ENCODE measurements around the gene RAB8A.
"Not testable (repeated sequence)": the region's sequence is repeated elsewhere in the genome, so short reads cannot be mapped to it uniquely, and the experiment has no call there.

RAB8A gene

DNA sequence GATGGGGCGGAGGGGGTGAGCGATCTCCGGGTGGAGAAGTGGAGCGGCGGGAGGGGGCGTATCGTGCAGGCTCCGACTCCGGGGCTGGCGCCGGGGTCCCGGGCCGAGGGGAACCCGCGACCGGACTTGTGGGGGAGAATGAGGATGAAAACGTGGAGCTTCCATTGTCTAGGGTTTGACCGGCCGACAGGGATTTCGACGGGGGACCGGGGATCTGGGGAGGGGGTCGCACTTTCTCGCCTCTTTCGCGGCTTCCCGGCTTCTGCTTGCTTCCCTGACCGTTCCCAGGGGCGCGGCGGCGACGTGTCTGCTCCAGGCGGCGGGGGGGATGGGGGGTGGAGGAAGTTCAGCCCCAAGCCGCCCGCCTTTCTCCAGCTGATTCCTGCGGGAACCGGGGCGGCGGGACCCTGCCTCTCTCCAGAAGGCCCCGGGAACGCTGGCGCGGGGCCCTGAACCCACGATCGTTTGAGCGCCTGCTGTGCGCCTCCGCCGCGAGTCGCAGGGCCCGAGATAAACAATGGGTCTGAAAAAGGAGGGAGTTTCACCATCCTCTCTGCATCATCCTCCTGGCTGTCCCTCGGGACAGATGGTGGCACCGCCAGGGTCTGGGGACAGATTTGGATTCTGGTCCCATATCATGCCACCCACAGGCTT lies 34.6 kb upstream of the RAB8A start:
- intact Hi-C loops (cut with DNase I) = loop anchor here (2.0 kb wide), 1 partner anchor 34 kb away; the partner anchor contains the start of gene RAB8A
- DNase-seq = peak in 9 of 10 donors; percentile 44 to 88 (median 56)

GRCh38 chr19:16077984-16078758 lies 33.5 kb upstream of the RAB8A start:
- intact Hi-C loops (cut with DNase I) = loop anchor here (2.0 kb wide), 1 partner anchor 33 kb away; the partner anchor contains the start of gene RAB8A

GRCh38 chr19:16078759-16079707 lies 32.7 kb upstream of the RAB8A start:
- peak in 5 of 10 donors; percentile 14 to 86 (median 19) for DNase-seq
- intact Hi-C loops (cut with DNase I) = no loop called here

More at GRCh38 chr19:16077984-16078758, 33.5 kb upstream of the RAB8A start:
- DNase-seq = peak in 2 of 10 donors; percentile 44 to 52

DNA sequence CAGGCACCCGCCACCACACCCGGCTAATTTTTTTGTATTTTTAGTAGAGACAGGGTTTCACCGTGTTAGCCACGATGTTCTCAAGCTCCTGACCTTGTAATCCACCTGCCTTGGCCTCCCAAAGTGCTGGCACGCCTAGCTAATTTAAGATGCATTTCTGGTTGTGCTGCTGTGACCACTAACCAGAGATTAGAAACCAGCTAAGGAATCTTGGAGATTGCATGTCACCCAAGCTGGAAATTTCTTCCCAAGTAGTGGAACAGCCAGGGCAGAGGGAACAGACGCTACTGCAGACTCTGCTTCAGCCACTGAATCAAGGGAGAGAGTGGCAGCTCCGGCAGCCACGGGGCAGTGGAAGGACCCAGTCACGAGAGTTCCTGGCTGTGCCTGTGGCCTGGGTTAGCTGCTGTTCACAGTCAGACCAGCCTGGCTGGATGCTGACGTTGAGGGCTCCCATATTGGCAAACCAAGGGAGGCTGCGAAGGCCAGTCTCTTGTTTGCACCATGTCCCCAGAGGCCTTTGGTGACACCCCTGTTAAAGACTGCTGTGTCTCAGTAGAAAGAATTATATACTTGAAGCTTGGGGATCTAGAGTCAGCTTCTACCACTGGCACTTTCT lies 27.5 kb upstream of the RAB8A start:
- intact Hi-C loops (cut with DNase I) = no loop called here
- DNase-seq = peak in 2 of 10 donors; percentile 39 to 52

DNA sequence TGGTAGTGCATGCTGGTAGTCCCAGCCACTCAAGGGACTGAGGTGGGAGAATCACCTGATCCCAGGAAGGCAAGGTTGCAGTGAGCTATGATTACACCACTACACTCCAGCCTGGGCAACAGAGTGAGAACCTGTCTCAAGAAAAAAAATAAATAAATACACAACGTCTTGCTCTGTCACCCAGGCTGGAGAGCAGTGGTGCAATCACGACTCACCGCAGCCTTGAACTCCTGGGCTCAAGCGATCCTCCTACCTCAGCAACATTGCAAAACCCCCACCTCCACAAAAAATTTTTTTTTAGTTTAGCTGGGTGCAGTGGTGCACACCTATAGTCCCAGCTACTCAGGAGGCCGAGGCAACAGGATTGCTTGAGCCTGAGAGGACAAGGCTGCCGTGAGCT lies 26.6 kb upstream of the RAB8A start:
- intact Hi-C loops (cut with DNase I) = no loop called here
- peak in 2 of 10 donors; percentile 16 to 25 for DNase-seq

GRCh38 chr19:16087404-16087803 lies 24.3 kb upstream of the RAB8A start:
- DNase-seq = peak in 1 of 10 donors; percentile 29
- intact Hi-C loops (cut with DNase I) = not testable (repeated sequence)

- DNase-seq = peak in 1 of 10 donors; percentile 46
- intact Hi-C loops (cut with DNase I) = no loop called here
These were observed 23.7 kb upstream of the RAB8A start for GRCh38 chr19:16087940-16088339.

GRCh38 chr19:16088351-16089009 lies 23.2 kb upstream of the RAB8A start:
- intact Hi-C loops (cut with DNase I) = no loop called here
- peak in 1 of 10 donors; percentile 12 for DNase-seq

- intact Hi-C loops (cut with DNase I) = no loop called here
These were observed 22.5 kb upstream of the RAB8A start for GRCh38 chr19:16089010-16089846.

GRCh38 chr19:16091546-16092475 lies 19.9 kb upstream of the RAB8A start:
- peak in 1 of 10 donors; percentile 16 for DNase-seq
- intact Hi-C loops (cut with DNase I) = no loop called here

More at GRCh38 chr19:16089010-16089846, 22.5 kb upstream of the RAB8A start:
- DNase-seq = peak in 1 of 10 donors; percentile 33

DNA sequence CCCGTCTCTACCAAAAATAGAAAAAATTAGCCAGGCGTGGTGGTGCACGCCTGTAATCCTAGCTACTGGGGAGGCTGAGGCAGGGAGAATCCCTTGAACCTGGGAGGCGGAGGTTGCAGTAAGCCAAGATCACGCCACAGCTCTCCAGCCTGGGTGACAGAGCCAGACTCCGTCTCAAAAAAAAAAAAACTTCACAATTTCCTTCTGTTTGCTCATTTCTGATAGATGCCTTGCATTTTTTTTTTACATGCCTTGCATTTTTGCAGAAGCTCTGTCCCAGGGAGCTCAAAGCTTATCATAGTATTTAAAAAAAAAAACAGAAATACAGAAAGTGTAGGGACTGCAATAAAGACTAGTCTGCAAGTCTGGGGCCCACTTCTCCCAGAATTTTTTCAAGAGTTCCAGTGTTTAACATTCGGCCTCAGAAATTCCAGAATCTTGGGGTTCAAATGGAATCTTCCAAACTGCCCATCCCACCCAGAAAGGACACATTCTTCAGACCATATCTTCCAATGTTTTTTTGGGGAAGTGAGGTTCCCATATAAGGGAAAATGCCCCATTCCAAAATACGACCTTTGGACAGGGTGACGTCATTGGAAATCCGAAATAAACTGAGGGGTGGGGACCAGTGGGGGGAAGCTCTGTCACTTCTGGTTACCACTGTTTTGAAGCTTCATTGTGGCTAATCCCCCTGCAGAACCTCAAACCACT lies 17.2 kb upstream of the RAB8A start:
- intact Hi-C loops (cut with DNase I) = no loop called here

DNA sequence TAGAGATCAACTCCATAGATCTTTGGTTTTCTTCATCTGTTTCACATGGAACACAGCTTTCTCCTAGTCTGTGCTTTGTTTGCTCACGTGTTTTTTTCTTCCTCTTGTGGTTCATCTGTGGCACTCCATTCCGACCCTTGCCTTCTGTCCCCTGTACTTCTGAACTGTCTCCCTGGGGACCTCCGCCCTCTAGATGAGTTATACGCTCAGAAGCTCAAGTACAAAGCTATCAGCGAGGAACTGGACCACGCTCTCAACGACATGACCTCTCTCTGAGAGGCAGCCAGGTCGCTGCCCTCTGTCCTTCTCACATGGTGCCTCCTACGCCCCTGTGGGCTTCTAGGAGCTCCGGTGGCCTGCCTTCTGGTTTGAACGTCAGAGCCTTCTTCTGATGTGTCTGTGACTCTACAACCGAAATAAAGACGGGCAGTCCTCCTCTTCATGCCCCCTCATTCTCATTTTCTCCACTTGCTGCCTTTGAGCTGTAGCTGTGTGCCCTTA lies 16.6 kb upstream of the RAB8A start:
- peak in 2 of 10 donors; percentile 39 to 61 for DNase-seq
- intact Hi-C loops (cut with DNase I) = no loop called here

More for the DNA sequence above, 17.2 kb upstream of the RAB8A start:
- DNase-seq = peak in 1 of 10 donors; percentile 20

- intact Hi-C loops (cut with DNase I) = no loop called here
- peak in 2 of 10 donors; percentile 11 to 22 for DNase-seq
These were observed 15.3 kb upstream of the RAB8A start for GRCh38 chr19:16096280-16096855.

DNA sequence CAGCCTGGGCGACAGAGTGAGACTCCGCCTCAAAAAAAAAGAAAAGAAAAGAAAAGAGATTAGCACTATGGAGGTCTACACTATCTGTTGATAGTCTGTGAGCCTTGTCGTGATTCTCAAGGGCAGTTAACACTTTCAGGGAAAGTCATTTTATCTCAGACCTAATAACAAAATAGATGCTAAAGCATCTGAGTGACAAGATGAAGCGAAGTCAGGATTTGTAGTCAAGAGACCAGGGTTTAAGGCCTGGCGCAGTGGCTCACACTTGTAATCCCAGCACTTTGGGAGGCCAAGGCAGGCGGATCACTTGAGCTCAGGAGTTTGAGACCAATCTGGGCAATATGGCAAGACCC lies 13.3 kb upstream of the RAB8A start:
- peak in 1 of 10 donors; percentile 16 for DNase-seq
- intact Hi-C loops (cut with DNase I) = no loop called here

GRCh38 chr19:16098821-16099220 lies 12.9 kb upstream of the RAB8A start:
- peak in 1 of 10 donors; percentile 6 for DNase-seq
- intact Hi-C loops (cut with DNase I) = no loop called here

GRCh38 chr19:16099314-16099965 lies 12.2 kb upstream of the RAB8A start:
- DNase-seq = peak in 2 of 10 donors; percentile 9 to 16
- intact Hi-C loops (cut with DNase I) = not testable (repeated sequence)
